Neural cell (in vitro differentiated cells): ENCODE results near the gene SEPTIN1. TPM values are rescaled to one million over a fixed set of nuclear protein-coding genes. Genes with fewer than 3 reads are reported as not detected.

Source experiments
- H2AFZ ChIP-seq: fragments of 200-600, 300-800 bp; sonication (generic), shearing (Covaris generic); 2 replicates; pipeline ENCODE4 v1.6.0; 2014; ENCODE audit warnings: low read depth, mild to moderate bottlenecking, antibody characterized with exemption, low read length, moderate library complexity
- H3F3A ChIP-seq: fragments of 200-600 bp; shearing (Covaris generic); 2 replicates; pipeline ENCODE4 v1.6.1; 2016; ENCODE audit warnings: mild to moderate bottlenecking, moderate library complexity, mixed read lengths, antibody characterized with exemption, low read length; ENCODE audit not compliant: insufficient read depth, poor library complexity, severe bottlenecking
- H3K27ac ChIP-seq: fragments of 200-600, 300-800 bp; sonication (generic), shearing (Covaris generic); 2 replicates; pipeline ENCODE4 v1.5.1; 2014; ENCODE audit warnings: mild to moderate bottlenecking, low read length, moderate library complexity
- H3K27me3 ChIP-seq: fragments of 300-800, 200-600 bp; sonication (generic), shearing (Covaris generic); 2 replicates; pipeline ENCODE4 v1.6.0; 2014; ENCODE audit warnings: mild to moderate bottlenecking, low read depth, low read length, moderate library complexity; ENCODE audit not compliant: insufficient read depth
- H3K36me3 ChIP-seq: fragments of 300-800, 200-600 bp; sonication (generic), shearing (Covaris generic); 2 replicates; pipeline ENCODE4 v1.5.1; 2014; ENCODE audit warnings: mild to moderate bottlenecking, antibody characterized with exemption, low read length, moderate library complexity; ENCODE audit not compliant: insufficient read depth
- H3K4me2 ChIP-seq: fragments of 300-800, 200-600 bp; sonication (generic), shearing (Covaris generic); 2 replicates; pipeline ENCODE4 v1.6.0; 2014; ENCODE audit warnings: mild to moderate bottlenecking, low read length
- H3K4me3 ChIP-seq: fragments of 300-800, 200-600 bp; sonication (generic), shearing (Covaris generic); 2 replicates; pipeline ENCODE4 v1.5.1; 2014; ENCODE audit warnings: mild to moderate bottlenecking, low read length, moderate library complexity
- H3K79me2 ChIP-seq: fragments of 200-600 bp; shearing (Covaris generic); replicated peaks from 2 replicates; pipeline ENCODE4 v1.6.0; 2014; ENCODE audit warnings: mild to moderate bottlenecking, low read length, moderate library complexity; ENCODE audit not compliant: insufficient read depth
- H3K9ac ChIP-seq: fragments of 300-800, 200-600 bp; sonication (generic), shearing (Covaris generic); 2 replicates; pipeline ENCODE4 v1.6.1; 2016; ENCODE audit warnings: mild to moderate bottlenecking, low read length, mixed read lengths
- H3K9me2 ChIP-seq: fragments of 200-600 bp; shearing (Covaris generic); 2 replicates; pipeline ENCODE4 v1.6.1; 2016; ENCODE audit warnings: mild to moderate bottlenecking, low read length, mixed read lengths; ENCODE audit not compliant: insufficient read depth
- H3K9me3 ChIP-seq: fragments of 200-600, 300-800 bp; sonication (generic), shearing (Covaris generic); 2 replicates; pipeline ENCODE4 v1.6.1; 2016; ENCODE audit warnings: mild to moderate bottlenecking, mixed run types, low read length, moderate library complexity, mixed read lengths
- H4K20me1 ChIP-seq: fragments of 200-600 bp; shearing (Covaris generic); 2 replicates; pipeline ENCODE4 v1.6.1; 2016; ENCODE audit warnings: mild to moderate bottlenecking, mixed run types; ENCODE audit not compliant: insufficient read depth
- EP300 ChIP-seq: fragments of 450-650 bp; conservative IDR thresholded peaks from 2 replicates; pipeline ENCODE4 v1.6.1; 2014; ENCODE audit warnings: antibody characterized with exemption, mild to moderate bottlenecking, moderate library complexity; ENCODE audit not compliant: poor library complexity, severe bottlenecking
- EZH2 ChIP-seq: fragments of 200-600, 300-800 bp; shearing (Covaris generic), sonication (generic); IDR thresholded peaks from 2 replicates; pipeline ENCODE4 v1.6.1; 2014; ENCODE audit warnings: antibody characterized with exemption, low read length, borderline replicate concordance, mild to moderate bottlenecking; ENCODE audit not compliant: insufficient read depth, poor library complexity, severe bottlenecking
- MXI1 ChIP-seq: fragments of 450-650 bp; conservative IDR thresholded peaks from 2 replicates; pipeline ENCODE4 v1.6.1; 2014; ENCODE audit warnings: antibody characterized with exemption, mild to moderate bottlenecking; ENCODE audit not compliant: poor library complexity, severe bottlenecking
- POLR2AphosphoS5 ChIP-seq: IDR thresholded peaks from 2 replicates; pipeline ENCODE4 v1.6.1; 2012
- RAD21 ChIP-seq: fragments of 450-650 bp; conservative IDR thresholded peaks from 2 replicates; pipeline ENCODE4 v1.6.1; 2014; ENCODE audit warnings: antibody characterized with exemption, mild to moderate bottlenecking, moderate library complexity
- SMC3 ChIP-seq: fragments of 450-650 bp; conservative IDR thresholded peaks from 2 replicates; pipeline ENCODE4 v1.6.1; 2014; ENCODE audit warnings: antibody characterized with exemption, mild to moderate bottlenecking, moderate library complexity; ENCODE audit not compliant: poor library complexity
- TAF1 ChIP-seq: IDR thresholded peaks from 2 replicates; pipeline ENCODE4 v1.6.1; 2012; ENCODE audit warnings: low read depth
- polyA plus RNA-seq: library from polyadenylated mRNA; depleted of rRNA; stranded (reverse); fragments of >200 nt; gene quantifications from 2 replicates; pipeline ENCODE4 v1.2.3, GENCODE V29; 2014
- TF ChIP-seq, protein P1 (sequence below): fragments of 450-650 bp; IDR thresholded peaks from 2 replicates; pipeline ENCODE4 v1.5.1; 2014; ENCODE audit warnings: antibody characterized with exemption, mild to moderate bottlenecking, moderate library complexity; ENCODE audit not compliant: poor library complexity, severe bottlenecking
- TF ChIP-seq, protein P2 (sequence below): IDR thresholded peaks from 2 replicates; pipeline ENCODE4 v1.6.1; 2012; ENCODE audit warnings: borderline replicate concordance

Gene SEPTIN1
- polyA plus RNA-seq, 1 donor from 2014 or later: 0.38 TPM

DNA sequence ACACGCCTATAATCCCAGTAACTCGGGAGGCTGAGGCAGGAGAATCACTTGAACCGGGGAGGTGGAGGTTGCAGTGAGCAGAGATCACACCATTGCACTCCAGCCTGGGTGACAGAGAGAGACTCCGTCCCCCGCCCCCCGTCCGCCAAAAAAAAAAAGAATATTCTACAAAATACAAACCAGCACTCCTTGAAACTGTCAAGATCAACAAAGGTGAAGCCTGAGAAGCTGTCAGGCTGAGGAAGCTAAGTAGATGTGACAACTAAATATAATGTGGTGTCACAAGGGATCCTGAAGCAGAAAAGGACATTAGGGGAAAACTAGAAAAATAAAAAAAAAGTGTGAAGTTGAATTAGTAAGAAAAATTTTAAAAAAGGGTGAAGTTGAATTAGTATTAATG is 33.4 kb downstream of the SEPTIN1 start:
- no peak overlapping the region for H3K27ac ChIP-seq
- no peaks in the 10 kb centered on the region for H4K20me1 ChIP-seq

DNA sequence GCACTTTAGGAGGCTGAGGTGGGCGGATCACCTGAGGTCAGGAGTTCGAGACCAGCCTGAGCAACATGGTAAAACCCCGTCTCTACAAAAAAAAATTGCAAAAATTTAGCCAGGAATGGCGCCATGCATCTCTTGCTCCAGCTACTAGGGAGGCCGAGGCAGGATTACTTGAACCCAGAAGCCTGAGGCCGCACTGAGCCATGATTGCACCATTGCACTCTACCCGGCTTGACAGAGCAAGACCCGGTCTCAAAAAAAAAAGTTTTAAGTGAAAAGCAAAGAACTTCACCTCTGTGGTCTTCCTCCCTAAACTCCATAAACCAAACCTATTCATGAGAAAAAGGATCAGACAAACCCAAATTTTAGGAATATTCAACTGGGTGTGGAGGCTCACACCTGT is 34.2 kb downstream of the SEPTIN1 start:
- H3K79me2 ChIP-seq: peaks cover under 1% of the 10 kb centered on the region
- no peak overlapping the region for H3K4me2 ChIP-seq
- no peak overlapping the region for H3K27ac ChIP-seq
- no peak overlapping the region for H3K4me3 ChIP-seq
- H3K9me3 ChIP-seq: no peaks in the 10 kb centered on the region
- TF ChIP-seq RAD21 (no peak), EZH2 (no peak), EP300 (no peak), POLR2AphosphoS5 (no peak), MXI1 (no peak), TAF1 (no peak)
- TF ChIP-seq, protein P1, sequence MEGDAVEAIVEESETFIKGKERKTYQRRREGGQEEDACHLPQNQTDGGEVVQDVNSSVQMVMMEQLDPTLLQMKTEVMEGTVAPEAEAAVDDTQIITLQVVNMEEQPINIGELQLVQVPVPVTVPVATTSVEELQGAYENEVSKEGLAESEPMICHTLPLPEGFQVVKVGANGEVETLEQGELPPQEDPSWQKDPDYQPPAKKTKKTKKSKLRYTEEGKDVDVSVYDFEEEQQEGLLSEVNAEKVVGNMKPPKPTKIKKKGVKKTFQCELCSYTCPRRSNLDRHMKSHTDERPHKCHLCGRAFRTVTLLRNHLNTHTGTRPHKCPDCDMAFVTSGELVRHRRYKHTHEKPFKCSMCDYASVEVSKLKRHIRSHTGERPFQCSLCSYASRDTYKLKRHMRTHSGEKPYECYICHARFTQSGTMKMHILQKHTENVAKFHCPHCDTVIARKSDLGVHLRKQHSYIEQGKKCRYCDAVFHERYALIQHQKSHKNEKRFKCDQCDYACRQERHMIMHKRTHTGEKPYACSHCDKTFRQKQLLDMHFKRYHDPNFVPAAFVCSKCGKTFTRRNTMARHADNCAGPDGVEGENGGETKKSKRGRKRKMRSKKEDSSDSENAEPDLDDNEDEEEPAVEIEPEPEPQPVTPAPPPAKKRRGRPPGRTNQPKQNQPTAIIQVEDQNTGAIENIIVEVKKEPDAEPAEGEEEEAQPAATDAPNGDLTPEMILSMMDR: no peak
- H2AFZ ChIP-seq: no peak overlapping the region
- no peaks in the 10 kb centered on the region for H3F3A ChIP-seq
- H3K9me2 ChIP-seq: no peaks in the 10 kb centered on the region
- no peak overlapping the region for H3K9ac ChIP-seq
- no peaks in the 10 kb centered on the region for H3K36me3 ChIP-seq
- H3K27me3 ChIP-seq: no peaks in the 10 kb centered on the region
- no peaks in the 10 kb centered on the region for H4K20me1 ChIP-seq

More for the DNA sequence above, 33.4 kb downstream of the SEPTIN1 start:
- H3K9ac ChIP-seq: no peak overlapping the region
- peaks cover 9% of the 10 kb centered on the region for H3K79me2 ChIP-seq
- no peak overlapping the region for H3K4me2 ChIP-seq
- no peaks in the 10 kb centered on the region for H3F3A ChIP-seq
- no peaks in the 10 kb centered on the region for H3K27me3 ChIP-seq
- TF ChIP-seq TAF1 (no peak), MXI1 (no peak), EZH2 (no peak), SMC3 (no peak), EP300 (no peak), RAD21 (no peak)
- TF ChIP-seq, protein P1: no peak
- TF ChIP-seq, protein P2, sequence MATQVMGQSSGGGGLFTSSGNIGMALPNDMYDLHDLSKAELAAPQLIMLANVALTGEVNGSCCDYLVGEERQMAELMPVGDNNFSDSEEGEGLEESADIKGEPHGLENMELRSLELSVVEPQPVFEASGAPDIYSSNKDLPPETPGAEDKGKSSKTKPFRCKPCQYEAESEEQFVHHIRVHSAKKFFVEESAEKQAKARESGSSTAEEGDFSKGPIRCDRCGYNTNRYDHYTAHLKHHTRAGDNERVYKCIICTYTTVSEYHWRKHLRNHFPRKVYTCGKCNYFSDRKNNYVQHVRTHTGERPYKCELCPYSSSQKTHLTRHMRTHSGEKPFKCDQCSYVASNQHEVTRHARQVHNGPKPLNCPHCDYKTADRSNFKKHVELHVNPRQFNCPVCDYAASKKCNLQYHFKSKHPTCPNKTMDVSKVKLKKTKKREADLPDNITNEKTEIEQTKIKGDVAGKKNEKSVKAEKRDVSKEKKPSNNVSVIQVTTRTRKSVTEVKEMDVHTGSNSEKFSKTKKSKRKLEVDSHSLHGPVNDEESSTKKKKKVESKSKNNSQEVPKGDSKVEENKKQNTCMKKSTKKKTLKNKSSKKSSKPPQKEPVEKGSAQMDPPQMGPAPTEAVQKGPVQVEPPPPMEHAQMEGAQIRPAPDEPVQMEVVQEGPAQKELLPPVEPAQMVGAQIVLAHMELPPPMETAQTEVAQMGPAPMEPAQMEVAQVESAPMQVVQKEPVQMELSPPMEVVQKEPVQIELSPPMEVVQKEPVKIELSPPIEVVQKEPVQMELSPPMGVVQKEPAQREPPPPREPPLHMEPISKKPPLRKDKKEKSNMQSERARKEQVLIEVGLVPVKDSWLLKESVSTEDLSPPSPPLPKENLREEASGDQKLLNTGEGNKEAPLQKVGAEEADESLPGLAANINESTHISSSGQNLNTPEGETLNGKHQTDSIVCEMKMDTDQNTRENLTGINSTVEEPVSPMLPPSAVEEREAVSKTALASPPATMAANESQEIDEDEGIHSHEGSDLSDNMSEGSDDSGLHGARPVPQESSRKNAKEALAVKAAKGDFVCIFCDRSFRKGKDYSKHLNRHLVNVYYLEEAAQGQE: no peak
- H3K36me3 ChIP-seq: no peaks in the 10 kb centered on the region
- H2AFZ ChIP-seq: no peak overlapping the region
- no peak overlapping the region for H3K4me3 ChIP-seq
- no peaks in the 10 kb centered on the region for H3K9me3 ChIP-seq
- no peaks in the 10 kb centered on the region for H3K9me2 ChIP-seq
